Measurements from ENCODE around the gene UNC119. TPM values are rescaled to one million over a fixed set of nuclear protein-coding genes. Genes with fewer than 3 reads are reported as not detected.
A peak's percentile ranks its signal among the peaks of the same experiment; 100 is the strongest.

UNC119 gene
- total RNA-seq, 1 donor from 2014 or later, result 27.7 TPM

DNA sequence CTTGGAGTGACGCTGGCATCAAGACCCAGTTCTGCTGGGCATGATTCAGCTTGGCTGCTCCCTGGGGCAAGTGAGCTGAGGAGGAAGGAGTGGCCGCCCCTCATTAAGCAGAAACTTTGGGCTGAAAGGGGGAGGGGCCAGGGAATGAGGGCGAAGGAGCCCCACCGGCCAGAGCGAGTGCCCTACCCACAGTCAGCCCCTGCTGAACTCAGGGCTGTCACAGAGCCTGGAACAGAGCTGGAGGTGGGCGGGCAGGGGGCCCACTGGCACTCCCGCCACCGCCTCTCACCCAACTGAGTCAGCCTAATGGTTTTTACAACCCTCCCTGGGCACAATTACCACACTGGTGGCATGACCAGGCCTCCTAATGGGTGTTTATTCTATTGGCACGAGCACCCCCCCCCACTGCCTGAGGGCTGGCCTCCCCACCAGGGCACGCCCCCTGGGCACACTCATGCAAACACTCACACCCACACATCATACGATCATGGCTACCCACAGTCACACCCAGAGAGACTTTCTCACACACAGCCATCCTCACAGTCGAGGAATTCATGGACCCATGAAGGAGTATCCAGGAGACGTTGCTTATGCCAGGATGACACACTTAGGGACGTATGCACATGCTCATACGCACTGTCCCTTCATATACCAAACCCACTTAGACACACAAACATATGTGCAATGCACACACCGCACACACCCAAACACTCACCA lies 19.2 kb downstream of the UNC119 start:
- Histone ChIP-seq H2AFZ (ENCODE audit: low read depth, low read length) (no peak overlapping the region), H3K27me3 (ENCODE audit: insufficient read depth, low read length) (peaks cover 6% of the 10 kb centered on the region), H3K4me3 (ENCODE audit: insufficient read depth, low read depth, low read length) (no peak overlapping the region), H3K27ac (ENCODE audit: low read depth, low read length) (no peak overlapping the region), H3K79me2 (ENCODE audit: insufficient read depth, low read length) (no peaks in the 10 kb centered on the region), H3K36me3 (ENCODE audit: insufficient read depth, low read length) (no peaks in the 10 kb centered on the region), H3K9ac (ENCODE audit: low read length) (no peak overlapping the region), H4K20me1 (ENCODE audit: insufficient read depth, low read length) (no peaks in the 10 kb centered on the region), H3K4me2 (ENCODE audit: low read length) (no peak overlapping the region), H3K4me1 (ENCODE audit: insufficient read depth, low read length) (peaks cover 4% of the 10 kb centered on the region), H3K9me3 (ENCODE audit: insufficient read depth, low read depth, low read length) (no peaks in the 10 kb centered on the region)
- no peak for DNase-seq (ENCODE audit: low read depth)
- TF ChIP-seq EZH2 (IDR thresholded peaks at IDR 0.05; ENCODE audit: insufficient read depth, low read length), result no peak
- no peaks in the 10 kb centered on the region for H3K4me1 Mint-ChIP-seq (ENCODE audit: low read depth, unreplicated experiment)
- H3K9me3 Mint-ChIP-seq (ENCODE audit: unreplicated experiment), result no peaks in the 10 kb centered on the region
- H3K4me3 Mint-ChIP-seq (ENCODE audit: unreplicated experiment), result no peak overlapping the region
- H3K27me3 Mint-ChIP-seq (ENCODE audit: low read depth, unreplicated experiment), result peaks cover 57% of the 10 kb centered on the region
- peaks cover 3% of the 10 kb centered on the region for H3K36me3 Mint-ChIP-seq (ENCODE audit: low read depth, unreplicated experiment)
- FAIRE-seq, result no peak
- H3K27ac Mint-ChIP-seq (ENCODE audit: unreplicated experiment), result no peak overlapping the region

DNA sequence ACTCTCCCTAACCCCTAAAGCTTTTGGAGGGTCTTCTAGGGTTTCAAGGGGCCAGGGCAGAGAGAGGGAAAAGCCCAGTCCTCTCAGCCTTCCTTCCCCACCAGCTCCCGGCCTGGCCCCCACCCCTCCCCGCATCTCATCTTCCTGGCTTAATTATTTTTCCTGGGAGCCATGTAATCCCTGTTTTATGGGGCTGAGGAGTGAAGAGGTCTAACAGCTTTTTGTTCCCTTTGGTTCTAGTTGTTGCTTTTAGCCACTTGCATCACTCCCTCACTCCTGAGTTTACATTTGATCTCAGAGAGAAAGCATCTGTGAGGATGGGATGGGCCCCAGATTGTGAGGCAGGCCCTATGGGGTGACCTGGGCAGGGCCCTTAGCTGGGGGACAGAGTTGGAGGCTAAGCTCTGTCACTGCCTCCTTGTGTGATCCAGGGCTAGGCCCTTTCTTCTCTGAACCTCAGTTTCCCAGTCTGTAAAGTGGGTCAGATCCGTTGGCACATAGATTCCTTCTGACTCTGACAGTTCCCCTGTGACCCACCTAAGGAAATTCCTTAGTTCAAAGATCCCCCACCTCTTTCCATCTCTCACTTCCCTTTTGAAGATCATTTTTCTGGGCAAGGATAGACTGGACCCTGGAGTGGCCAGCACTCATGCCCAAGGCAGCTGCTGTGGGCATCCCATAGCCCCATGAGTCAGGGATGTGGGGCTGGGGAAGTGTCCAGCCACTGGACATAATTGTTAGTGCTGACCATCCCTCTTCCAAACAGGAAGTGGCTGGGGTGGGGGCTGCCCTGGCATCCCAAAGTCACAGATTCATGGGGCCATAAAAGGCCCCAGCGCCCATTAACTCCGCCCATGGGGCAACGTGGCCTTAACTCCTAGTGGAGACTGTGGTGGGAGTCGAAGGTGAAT lies 20.1 kb downstream of the UNC119 start:
- no peak overlapping the region for H3K4me3 Mint-ChIP-seq (ENCODE audit: unreplicated experiment)
- DNase-seq (ENCODE audit: low read depth) (no peak), FAIRE-seq (no peak)
- no peak overlapping the region for H3K27ac Mint-ChIP-seq (ENCODE audit: unreplicated experiment)
- Histone ChIP-seq H3K9ac (ENCODE audit: low read length) (no peak overlapping the region), H3K27ac (ENCODE audit: low read depth, low read length) (no peak overlapping the region), H3K79me2 (ENCODE audit: insufficient read depth, low read length) (no peaks in the 10 kb centered on the region), H4K20me1 (ENCODE audit: insufficient read depth, low read length) (no peaks in the 10 kb centered on the region), H3K4me2 (ENCODE audit: low read length) (no peak overlapping the region), H3K9me3 (ENCODE audit: insufficient read depth, low read depth, low read length) (no peaks in the 10 kb centered on the region), H3K27me3 (ENCODE audit: insufficient read depth, low read length) (peaks cover 6% of the 10 kb centered on the region), H3K4me3 (ENCODE audit: insufficient read depth, low read depth, low read length) (no peak overlapping the region), H3K4me1 (ENCODE audit: insufficient read depth, low read length) (peaks cover 4% of the 10 kb centered on the region), H3K36me3 (ENCODE audit: insufficient read depth, low read length) (no peaks in the 10 kb centered on the region), H2AFZ (ENCODE audit: low read depth, low read length) (no peak overlapping the region)
- TF ChIP-seq, protein P1, sequence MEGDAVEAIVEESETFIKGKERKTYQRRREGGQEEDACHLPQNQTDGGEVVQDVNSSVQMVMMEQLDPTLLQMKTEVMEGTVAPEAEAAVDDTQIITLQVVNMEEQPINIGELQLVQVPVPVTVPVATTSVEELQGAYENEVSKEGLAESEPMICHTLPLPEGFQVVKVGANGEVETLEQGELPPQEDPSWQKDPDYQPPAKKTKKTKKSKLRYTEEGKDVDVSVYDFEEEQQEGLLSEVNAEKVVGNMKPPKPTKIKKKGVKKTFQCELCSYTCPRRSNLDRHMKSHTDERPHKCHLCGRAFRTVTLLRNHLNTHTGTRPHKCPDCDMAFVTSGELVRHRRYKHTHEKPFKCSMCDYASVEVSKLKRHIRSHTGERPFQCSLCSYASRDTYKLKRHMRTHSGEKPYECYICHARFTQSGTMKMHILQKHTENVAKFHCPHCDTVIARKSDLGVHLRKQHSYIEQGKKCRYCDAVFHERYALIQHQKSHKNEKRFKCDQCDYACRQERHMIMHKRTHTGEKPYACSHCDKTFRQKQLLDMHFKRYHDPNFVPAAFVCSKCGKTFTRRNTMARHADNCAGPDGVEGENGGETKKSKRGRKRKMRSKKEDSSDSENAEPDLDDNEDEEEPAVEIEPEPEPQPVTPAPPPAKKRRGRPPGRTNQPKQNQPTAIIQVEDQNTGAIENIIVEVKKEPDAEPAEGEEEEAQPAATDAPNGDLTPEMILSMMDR (IDR thresholded peaks at IDR 0.05; ENCODE audit: insufficient read depth, low read depth, low read length), result no peak
- TF ChIP-seq EZH2 (IDR thresholded peaks at IDR 0.05; ENCODE audit: insufficient read depth, low read length), result no peak
- peaks cover 48% of the 10 kb centered on the region for H3K27me3 Mint-ChIP-seq (ENCODE audit: low read depth, unreplicated experiment)
- peaks cover 3% of the 10 kb centered on the region for H3K36me3 Mint-ChIP-seq (ENCODE audit: low read depth, unreplicated experiment)
- no peaks in the 10 kb centered on the region for H3K4me1 Mint-ChIP-seq (ENCODE audit: low read depth, unreplicated experiment)
- no peaks in the 10 kb centered on the region for H3K9me3 Mint-ChIP-seq (ENCODE audit: unreplicated experiment)

- no peak overlapping the region for H3K4me3 Mint-ChIP-seq (ENCODE audit: unreplicated experiment)
- no peak overlapping the region for H3K4me2 ChIP-seq (ENCODE audit: low read length)
- no peak for FAIRE-seq
- no peak overlapping the region for H3K9ac ChIP-seq (ENCODE audit: low read length)
- H3K4me1 ChIP-seq (ENCODE audit: insufficient read depth, low read length), result peaks cover 4% of the 10 kb centered on the region
- H3K4me3 ChIP-seq (ENCODE audit: insufficient read depth, low read depth, low read length), result no peak overlapping the region
- no peaks in the 10 kb centered on the region for H4K20me1 ChIP-seq (ENCODE audit: insufficient read depth, low read length)
- peaks cover 5% of the 10 kb centered on the region for H3K27me3 ChIP-seq (ENCODE audit: insufficient read depth, low read length)
- TF ChIP-seq, protein P1 (IDR thresholded peaks at IDR 0.05; ENCODE audit: insufficient read depth, low read depth, low read length), result no peak
- no peak for TF ChIP-seq EZH2 (IDR thresholded peaks at IDR 0.05; ENCODE audit: insufficient read depth, low read length)
- DNase-seq (ENCODE audit: low read depth), result no peak
- no peaks in the 10 kb centered on the region for H3K36me3 ChIP-seq (ENCODE audit: insufficient read depth, low read length)
- H3K4me1 Mint-ChIP-seq (ENCODE audit: low read depth, unreplicated experiment), result peaks cover 2% of the 10 kb centered on the region
- H2AFZ ChIP-seq (ENCODE audit: low read depth, low read length), result no peak overlapping the region
- H3K27me3 Mint-ChIP-seq (ENCODE audit: low read depth, unreplicated experiment), result peaks cover 37% of the 10 kb centered on the region
- H3K27ac Mint-ChIP-seq (ENCODE audit: unreplicated experiment), result peak overlapping the region; percentile 58
- H3K79me2 ChIP-seq (ENCODE audit: insufficient read depth, low read length), result no peaks in the 10 kb centered on the region
- H3K9me3 ChIP-seq (ENCODE audit: insufficient read depth, low read depth, low read length), result no peaks in the 10 kb centered on the region
- no peaks in the 10 kb centered on the region for H3K9me3 Mint-ChIP-seq (ENCODE audit: unreplicated experiment)
- no peak overlapping the region for H3K27ac ChIP-seq (ENCODE audit: low read depth, low read length)
- H3K36me3 Mint-ChIP-seq (ENCODE audit: low read depth, unreplicated experiment), result peaks cover 3% of the 10 kb centered on the region
Observed at GRCh38 chr17:28530926-28531325, 21.5 kb downstream of the UNC119 start.
